A673 (cell line): ENCODE data around the gene PROKR2.

ENCODE experiments used
- EZH2 ChIP-seq: fragments of 200-600 bp; sonication (generic); IDR thresholded peaks from 2 replicates; pipeline ENCODE4 v1.6.1; 2017; ENCODE audit warnings: borderline replicate concordance, low read depth, mild to moderate bottlenecking, mixed read lengths, antibody characterized with exemption, low read length; ENCODE audit not compliant: poor library complexity, severe bottlenecking
- TF ChIP-seq, protein P1 (sequence below): fragments of 300-800, 200-600 bp; sonication (generic); conservative IDR thresholded peaks from 2 replicates; pipeline ENCODE4 v1.5.1; 2017; ENCODE audit warnings: low read depth, mild to moderate bottlenecking, antibody characterized with exemption, low read length, moderate library complexity, mixed read lengths

DNA sequence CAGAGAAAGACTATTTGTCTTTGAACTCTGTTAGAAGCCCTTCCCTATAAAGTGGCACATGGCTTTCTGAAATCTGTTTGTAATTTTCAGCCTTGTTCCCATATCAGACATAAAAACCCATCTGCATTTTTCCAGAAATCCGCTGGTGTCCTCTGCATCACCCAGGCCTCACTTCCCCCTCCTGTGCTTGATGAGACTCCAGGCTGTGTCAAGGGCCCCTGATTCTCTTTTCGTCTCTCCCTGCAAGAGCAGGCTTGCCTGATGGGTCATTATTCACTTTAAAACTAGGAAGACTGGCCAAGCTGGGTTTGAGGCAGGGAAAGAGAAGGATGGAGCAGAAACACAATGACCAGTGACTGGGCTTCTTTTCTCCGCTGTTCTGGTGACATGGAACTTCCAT, 10.6 kb upstream of the PROKR2 start:
- no peak for TF ChIP-seq EZH2
- TF ChIP-seq, protein P1, sequence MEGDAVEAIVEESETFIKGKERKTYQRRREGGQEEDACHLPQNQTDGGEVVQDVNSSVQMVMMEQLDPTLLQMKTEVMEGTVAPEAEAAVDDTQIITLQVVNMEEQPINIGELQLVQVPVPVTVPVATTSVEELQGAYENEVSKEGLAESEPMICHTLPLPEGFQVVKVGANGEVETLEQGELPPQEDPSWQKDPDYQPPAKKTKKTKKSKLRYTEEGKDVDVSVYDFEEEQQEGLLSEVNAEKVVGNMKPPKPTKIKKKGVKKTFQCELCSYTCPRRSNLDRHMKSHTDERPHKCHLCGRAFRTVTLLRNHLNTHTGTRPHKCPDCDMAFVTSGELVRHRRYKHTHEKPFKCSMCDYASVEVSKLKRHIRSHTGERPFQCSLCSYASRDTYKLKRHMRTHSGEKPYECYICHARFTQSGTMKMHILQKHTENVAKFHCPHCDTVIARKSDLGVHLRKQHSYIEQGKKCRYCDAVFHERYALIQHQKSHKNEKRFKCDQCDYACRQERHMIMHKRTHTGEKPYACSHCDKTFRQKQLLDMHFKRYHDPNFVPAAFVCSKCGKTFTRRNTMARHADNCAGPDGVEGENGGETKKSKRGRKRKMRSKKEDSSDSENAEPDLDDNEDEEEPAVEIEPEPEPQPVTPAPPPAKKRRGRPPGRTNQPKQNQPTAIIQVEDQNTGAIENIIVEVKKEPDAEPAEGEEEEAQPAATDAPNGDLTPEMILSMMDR: no peak
